ENCODE measurements around the gene ALOX12B. TPM values are rescaled to one million over a fixed set of nuclear protein-coding genes. Genes with fewer than 3 reads are reported as not detected.

Gene ALOX12B
- total and polyA plus RNA-seq, 2 of the 13 experiments (the other 11 are each of a cell fraction or from before 2014, with no cell fraction given): 0.13 TPM; not detected in 1

GRCh38 chr17:8119581-8120519, 32.3 kb upstream of the ALOX12B start (continued):
- TF ChIP-seq, protein P1, sequence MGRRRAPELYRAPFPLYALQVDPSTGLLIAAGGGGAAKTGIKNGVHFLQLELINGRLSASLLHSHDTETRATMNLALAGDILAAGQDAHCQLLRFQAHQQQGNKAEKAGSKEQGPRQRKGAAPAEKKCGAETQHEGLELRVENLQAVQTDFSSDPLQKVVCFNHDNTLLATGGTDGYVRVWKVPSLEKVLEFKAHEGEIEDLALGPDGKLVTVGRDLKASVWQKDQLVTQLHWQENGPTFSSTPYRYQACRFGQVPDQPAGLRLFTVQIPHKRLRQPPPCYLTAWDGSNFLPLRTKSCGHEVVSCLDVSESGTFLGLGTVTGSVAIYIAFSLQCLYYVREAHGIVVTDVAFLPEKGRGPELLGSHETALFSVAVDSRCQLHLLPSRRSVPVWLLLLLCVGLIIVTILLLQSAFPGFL (CRISPR knock-in tag; IDR thresholded peaks at IDR 0.05): no peak
- TF ChIP-seq, protein P2, sequence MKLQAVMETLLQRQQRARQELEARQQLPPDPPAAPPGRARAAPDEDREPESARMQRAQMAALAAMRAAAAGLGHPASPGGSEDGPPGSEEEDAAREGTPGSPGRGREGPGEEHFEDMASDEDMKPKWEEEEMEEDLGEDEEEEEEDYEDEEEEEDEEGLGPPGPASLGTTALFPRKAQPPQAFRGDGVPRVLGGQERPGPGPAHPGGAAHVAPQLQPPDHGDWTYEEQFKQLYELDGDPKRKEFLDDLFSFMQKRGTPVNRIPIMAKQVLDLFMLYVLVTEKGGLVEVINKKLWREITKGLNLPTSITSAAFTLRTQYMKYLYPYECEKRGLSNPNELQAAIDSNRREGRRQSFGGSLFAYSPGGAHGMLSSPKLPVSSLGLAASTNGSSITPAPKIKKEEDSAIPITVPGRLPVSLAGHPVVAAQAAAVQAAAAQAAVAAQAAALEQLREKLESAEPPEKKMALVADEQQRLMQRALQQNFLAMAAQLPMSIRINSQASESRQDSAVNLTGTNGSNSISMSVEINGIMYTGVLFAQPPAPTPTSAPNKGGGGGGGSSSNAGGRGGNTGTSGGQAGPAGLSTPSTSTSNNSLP (IDR thresholded peaks at IDR 0.05; ENCODE audit: low read depth, low read length): peak; percentile 74
- TF ChIP-seq SNAPC4 (CRISPR knock-in tag; IDR thresholded peaks at IDR 0.05) (no peak; the same call in 1 of the 2 replicates), CBX1 (IDR thresholded peaks at IDR 0.05; ENCODE audit: low read depth) (peak; percentile 36), ARID2 (CRISPR knock-in tag; IDR thresholded peaks at IDR 0.05; ENCODE audit: borderline replicate concordance) (no peak), NFIB (CRISPR knock-in tag; IDR thresholded peaks at IDR 0.05; ENCODE audit: borderline replicate concordance) (no peak), SIN3B (IDR thresholded peaks at IDR 0.05; ENCODE audit: low read length) (no peak), NFKBIZ (CRISPR knock-in tag; IDR thresholded peaks at IDR 0.05) (0 out of 2 replicates have a peak, but pooled peaks have one; percentile 21), ZNF646 (CRISPR knock-in tag; IDR thresholded peaks at IDR 0.05) (no peak), TAF1 (CRISPR knock-in tag; IDR thresholded peaks at IDR 0.05) (no peak), RFX3 (CRISPR knock-in tag; IDR thresholded peaks at IDR 0.05) (no peak), NCOR1 (IDR thresholded peaks at IDR 0.05; ENCODE audit: borderline replicate concordance, low read length) (peak; percentile 38; the same call in 1 of the 2 replicates)

Data from HepG2 (cell line).